GM18498 (cell line): Measurements from ENCODE around the gene S100A11.

Experiments used
- ATAC-seq: cut with Tn5 transposase; IDR thresholded peaks from one replicate; pipeline ENCODE4 v1.9.1; 2021; ENCODE audit warnings: mild to moderate bottlenecking, moderate library complexity; ENCODE audit not compliant: unreplicated experiment

The S100A11 gene

GRCh38 chr1:152039886-152040285, 3.1 kb upstream of the S100A11 start:
- no peak for ATAC-seq

- ATAC-seq: no peak
Measured at GRCh38 chr1:152039461-152039860, 2.7 kb upstream of the S100A11 start.

- no peak for ATAC-seq
Measured at GRCh38 chr1:152038871-152039270, 2.1 kb upstream of the S100A11 start.

- ATAC-seq: no peak
Measured at GRCh38 chr1:152035539-152036266, 1.1 kb downstream of the S100A11 start.

- ATAC-seq: peak; percentile 44
Measured at GRCh38 chr1:152034654-152035538, 1.9 kb downstream of the S100A11 start.

- ATAC-seq: peak; percentile 11
Measured at GRCh38 chr1:152034324-152034653, 2.5 kb downstream of the S100A11 start.

GRCh38 chr1:152029929-152030211, 6.9 kb downstream of the S100A11 start:
- no peak for ATAC-seq

- no peak for ATAC-seq
Measured at GRCh38 chr1:152029144-152029928, 7.5 kb downstream of the S100A11 start.

- no peak for ATAC-seq
Measured at GRCh38 chr1:152026895-152027294, 9.9 kb downstream of the S100A11 start.

- ATAC-seq: no peak
Measured at GRCh38 chr1:152024223-152024622, 12.6 kb downstream of the S100A11 start.

GRCh38 chr1:152023221-152023620, 13.6 kb downstream of the S100A11 start:
- no peak for ATAC-seq

- ATAC-seq: no peak
Measured at GRCh38 chr1:152022474-152022873, 14.3 kb downstream of the S100A11 start.

GRCh38 chr1:152021569-152021968, 15.2 kb downstream of the S100A11 start:
- ATAC-seq: no peak

GRCh38 chr1:152020849-152021248, 16.0 kb downstream of the S100A11 start:
- ATAC-seq: no peak

- no peak for ATAC-seq
Measured at GRCh38 chr1:152018537-152018936, 18.3 kb downstream of the S100A11 start.

- no peak for ATAC-seq
Measured at GRCh38 chr1:152015766-152016165, 21.0 kb downstream of the S100A11 start.

- ATAC-seq: no peak
Measured at GRCh38 chr1:152014943-152015342, 21.9 kb downstream of the S100A11 start.

GRCh38 chr1:152013664-152014237, 23.1 kb downstream of the S100A11 start:
- no peak for ATAC-seq

- no peak for ATAC-seq
Measured at GRCh38 chr1:152009691-152010090, 27.1 kb downstream of the S100A11 start.

GRCh38 chr1:152007047-152007446, 29.8 kb downstream of the S100A11 start:
- no peak for ATAC-seq

GRCh38 chr1:152005360-152005912, 31.4 kb downstream of the S100A11 start:
- ATAC-seq: no peak
